Measurements from ENCODE around the gene FSIP1. TPM values are rescaled to one million over a fixed set of nuclear protein-coding genes. Genes with fewer than 3 reads are reported as not detected.

The FSIP1 gene
- total and polyA plus RNA-seq, 12 donors: 0.15 to 4.4 (median 0.89) TPM

GRCh38 chr15:39797407-39797806 lies 14.8 kb upstream of the FSIP1 start:
- TF ChIP-seq, protein P1, sequence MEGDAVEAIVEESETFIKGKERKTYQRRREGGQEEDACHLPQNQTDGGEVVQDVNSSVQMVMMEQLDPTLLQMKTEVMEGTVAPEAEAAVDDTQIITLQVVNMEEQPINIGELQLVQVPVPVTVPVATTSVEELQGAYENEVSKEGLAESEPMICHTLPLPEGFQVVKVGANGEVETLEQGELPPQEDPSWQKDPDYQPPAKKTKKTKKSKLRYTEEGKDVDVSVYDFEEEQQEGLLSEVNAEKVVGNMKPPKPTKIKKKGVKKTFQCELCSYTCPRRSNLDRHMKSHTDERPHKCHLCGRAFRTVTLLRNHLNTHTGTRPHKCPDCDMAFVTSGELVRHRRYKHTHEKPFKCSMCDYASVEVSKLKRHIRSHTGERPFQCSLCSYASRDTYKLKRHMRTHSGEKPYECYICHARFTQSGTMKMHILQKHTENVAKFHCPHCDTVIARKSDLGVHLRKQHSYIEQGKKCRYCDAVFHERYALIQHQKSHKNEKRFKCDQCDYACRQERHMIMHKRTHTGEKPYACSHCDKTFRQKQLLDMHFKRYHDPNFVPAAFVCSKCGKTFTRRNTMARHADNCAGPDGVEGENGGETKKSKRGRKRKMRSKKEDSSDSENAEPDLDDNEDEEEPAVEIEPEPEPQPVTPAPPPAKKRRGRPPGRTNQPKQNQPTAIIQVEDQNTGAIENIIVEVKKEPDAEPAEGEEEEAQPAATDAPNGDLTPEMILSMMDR (IDR thresholded peaks at IDR 0.05): no peak
- H3K27me3 ChIP-seq: no peaks in the 10 kb centered on the region
- no peak overlapping the region for H3K27ac ChIP-seq
- WGBS, 2 donors: 87 to 92% methylated on average over 6 of the region's 6 CpGs
- H3K36me3 ChIP-seq: no peaks in the 10 kb centered on the region
- DNase-seq (no peak), ATAC-seq (no peak)
- H3K9me3 ChIP-seq: no peaks in the 10 kb centered on the region
- intact Hi-C loops (cut with DNase I): loop anchor here in 2 of 10 donors (10.0 kb wide), 1 partner anchor 77 kb away; no protein-coding TSS in a partner anchor
- peaks cover 0 to 11% (median 4%) of the 10 kb centered on the region in 9 donors for H3K4me1 ChIP-seq
- H3K4me3 ChIP-seq: no peak overlapping the region

DNA sequence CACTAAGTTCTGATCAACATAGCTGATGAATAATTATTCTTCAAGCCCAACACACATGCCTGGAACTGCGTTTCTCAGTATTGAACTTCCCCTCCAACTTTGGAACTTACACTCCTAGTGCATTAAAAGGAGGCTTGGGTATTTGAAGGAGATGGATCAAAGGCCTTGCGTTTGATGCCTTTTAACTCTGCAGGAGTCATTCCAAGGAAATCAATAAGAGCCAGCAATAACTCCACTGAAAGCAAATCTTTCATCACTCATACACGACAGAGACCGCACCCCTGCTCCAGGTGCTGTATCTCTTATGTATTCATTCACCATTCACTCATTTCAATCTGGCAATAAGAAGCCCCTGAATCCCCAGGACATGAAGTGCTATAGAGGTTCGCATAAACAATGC lies 14.0 kb upstream of the FSIP1 start:
- DNase-seq (no peak), ATAC-seq (no peak)
- Histone ChIP-seq H3K4me3 (no peak overlapping the region), H3K9me3 (no peaks in the 10 kb centered on the region), H3K27me3 (no peaks in the 10 kb centered on the region), H3K27ac (no peak overlapping the region), H3K4me1 (peaks cover 0 to 11% (median 4%) of the 10 kb centered on the region in 9 donors), H3K36me3 (no peaks in the 10 kb centered on the region)
- intact Hi-C loops (cut with DNase I): loop anchor here in 2 of 10 donors (10.0 kb wide), 1 partner anchor 78 kb away; no protein-coding TSS in a partner anchor
- WGBS, 2 donors: 91 to 94% methylated on average over 5 of the region's 5 CpGs
- TF ChIP-seq, protein P1 (IDR thresholded peaks at IDR 0.05): no peak

DNA sequence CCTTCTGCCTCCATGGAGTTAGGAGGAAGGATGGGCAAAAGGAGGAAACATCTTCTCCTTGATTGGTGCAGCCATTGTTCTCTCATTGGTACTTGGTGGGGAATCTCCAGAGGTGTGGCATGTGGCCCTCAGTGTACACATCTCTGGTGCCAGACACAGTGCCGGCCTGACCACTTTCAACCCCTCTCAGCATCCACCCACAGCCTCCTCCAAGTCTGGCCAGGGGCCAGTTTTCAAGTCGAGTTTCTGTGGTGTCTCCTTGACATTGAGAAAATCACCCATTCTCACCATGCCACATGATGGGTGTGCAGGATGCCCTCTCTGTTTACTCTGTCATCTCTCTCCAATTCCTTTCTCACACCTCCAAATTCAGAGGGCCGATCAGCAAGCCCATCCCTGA lies 12.8 kb upstream of the FSIP1 start:
- Histone ChIP-seq H3K36me3 (no peaks in the 10 kb centered on the region), H3K4me1 (peaks cover 0 to 11% (median 4%) of the 10 kb centered on the region in 9 donors), H3K9me3 (no peaks in the 10 kb centered on the region), H3K27ac (no peak overlapping the region), H3K4me3 (no peak overlapping the region), H3K27me3 (no peaks in the 10 kb centered on the region)
- DNase-seq (no peak), ATAC-seq (no peak)
- 50 to 66% methylated on average over 3 of the region's 3 CpGs for WGBS, 2 donors
- intact Hi-C loops (cut with DNase I): loop anchor here in 2 of 10 donors (10.0 kb wide), 1 partner anchor 79 kb away; no protein-coding TSS in a partner anchor
- TF ChIP-seq, protein P1 (IDR thresholded peaks at IDR 0.05): no peak

DNA sequence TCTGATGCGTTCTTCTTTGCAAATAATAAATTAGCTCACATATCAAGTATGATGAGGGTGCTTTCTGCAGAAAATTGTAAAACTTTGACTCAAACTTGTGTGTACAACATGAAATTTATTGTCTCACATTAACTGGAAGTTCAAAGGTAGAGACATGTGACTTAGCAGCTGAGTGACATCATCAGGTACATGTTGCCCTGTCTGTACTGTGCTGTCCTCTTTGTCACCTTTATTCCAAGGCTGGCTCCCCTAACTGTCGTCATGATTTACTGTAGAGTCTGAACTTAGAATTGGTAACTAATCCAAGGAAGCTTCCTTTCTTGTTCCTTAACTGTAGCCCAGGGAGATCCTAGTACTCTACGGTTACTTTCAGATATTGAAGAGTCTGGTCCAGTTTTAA lies 12.3 kb upstream of the FSIP1 start:
- Histone ChIP-seq H3K4me1 (peaks cover 0 to 11% (median 4%) of the 10 kb centered on the region in 9 donors), H3K27ac (no peak overlapping the region), H3K36me3 (no peaks in the 10 kb centered on the region), H3K27me3 (no peaks in the 10 kb centered on the region), H3K4me3 (no peak overlapping the region), H3K9me3 (no peaks in the 10 kb centered on the region)
- 90 to 95% methylated on average over 3 of the region's 3 CpGs for WGBS, 2 donors
- TF ChIP-seq, protein P1 (IDR thresholded peaks at IDR 0.05): no peak
- intact Hi-C loops (cut with DNase I): loop anchor here in 2 of 10 donors (10.0 kb wide), 1 partner anchor 80 kb away; no protein-coding TSS in a partner anchor
- DNase-seq (no peak), ATAC-seq (no peak)

All from heart right ventricle (tissue), 16 donors.